MM.1S (cell line): Measurements from ENCODE around the gene ZNF827.

Experiments used
- DNase-seq: peaks from one replicate; pipeline ENCODE4 v3.0.0-alpha.2; 2015
- H2AFZ ChIP-seq: fragments of 300-600 bp; sonication (generic); 2 replicates; pipeline ENCODE4 v1.6.0; 2016; ENCODE audit warnings: antibody characterized with exemption, low read length
- H3F3A ChIP-seq: fragments of 300-600 bp; sonication (generic); 2 replicates; pipeline ENCODE4 v1.6.1; 2016; ENCODE audit warnings: mild to moderate bottlenecking, antibody characterized with exemption, low read length, moderate library complexity, mixed read lengths; ENCODE audit not compliant: insufficient read depth
- H3K27ac ChIP-seq: fragments of 300-600 bp; sonication (generic); 2 replicates; pipeline ENCODE4 v1.5.1; 2016; ENCODE audit warnings: mild to moderate bottlenecking, low read length
- H3K27me3 ChIP-seq: fragments of 300-600 bp; sonication (generic); replicated peaks from 2 replicates; pipeline ENCODE4 v1.6.0; 2016; ENCODE audit warnings: low read length; ENCODE audit not compliant: insufficient read depth
- H3K36me3 ChIP-seq: fragments of 300-600 bp; sonication (generic); replicated peaks from 2 replicates; pipeline ENCODE4 v1.6.1; 2016; ENCODE audit warnings: mild to moderate bottlenecking, low read length, mixed read lengths; ENCODE audit not compliant: insufficient read depth
- H3K4me1 ChIP-seq: fragments of 300-600 bp; sonication (generic); 2 replicates; pipeline ENCODE4 v1.6.1; 2016; ENCODE audit warnings: low read length, mixed read lengths
- H3K4me2 ChIP-seq: fragments of 300-600 bp; sonication (generic); 2 replicates; pipeline ENCODE4 v1.6.0; 2016; ENCODE audit warnings: low read depth, low read length
- H3K4me3 ChIP-seq: fragments of 300-600 bp; sonication (generic); 2 replicates; pipeline ENCODE4 v1.5.1; 2016; ENCODE audit warnings: low read length, mixed read lengths
- H3K79me2 ChIP-seq: fragments of 300-600 bp; sonication (generic); 2 replicates; pipeline ENCODE4 v1.6.1; 2016; ENCODE audit warnings: mixed run types, low read length, mixed read lengths
- H3K9ac ChIP-seq: fragments of 300-600 bp; sonication (generic); 2 replicates; pipeline ENCODE4 v1.6.1; 2016; ENCODE audit warnings: low read length, mixed read lengths
- H3K9me2 ChIP-seq: fragments of 300-600 bp; sonication (generic); replicated peaks from 2 replicates; pipeline ENCODE4 v1.6.1; 2016; ENCODE audit warnings: mild to moderate bottlenecking, low read length, mixed read lengths; ENCODE audit not compliant: insufficient read depth
- H3K9me3 ChIP-seq: fragments of 300-600 bp; sonication (generic); replicated peaks from 2 replicates; pipeline ENCODE4 v1.6.1; 2016; ENCODE audit warnings: mild to moderate bottlenecking, low read length, mixed read lengths; ENCODE audit not compliant: insufficient read depth
- H4K20me1 ChIP-seq: fragments of 300-600 bp; sonication (generic); 2 replicates; pipeline ENCODE4 v1.6.1; 2016; ENCODE audit warnings: mild to moderate bottlenecking, low read length, moderate library complexity, mixed read lengths; ENCODE audit not compliant: insufficient read depth
- CTCF ChIP-seq: fragments of 300-600 bp; sonication (generic); IDR thresholded peaks from 2 replicates; pipeline ENCODE4 v1.5.1; 2016; ENCODE audit warnings: antibody characterized with exemption, low read length, mixed read lengths
- EZH2 ChIP-seq: fragments of 300-600 bp; sonication (generic); optimal IDR thresholded peaks from 2 replicates; pipeline ENCODE3; 2017; ENCODE audit warnings: low read depth, mild to moderate bottlenecking, antibody characterized with exemption, low read length, mixed read lengths
- EZH2phosphoT487 ChIP-seq: fragments of 300-600 bp; sonication (generic); IDR thresholded peaks from 2 replicates; pipeline ENCODE4 v1.6.1; 2018; ENCODE audit warnings: antibody characterized with exemption, low read length

ZNF827 gene

GRCh38 chr4:145860897-145861296, 77.7 kb downstream of the ZNF827 start:
- Histone ChIP-seq H3K4me1 (peaks cover 14% of the 10 kb centered on the region), H3K9me3 (no peaks in the 10 kb centered on the region), H3K27me3 (no peaks in the 10 kb centered on the region), H3K4me2 (no peak overlapping the region), H3K36me3 (no peaks in the 10 kb centered on the region), H3K9ac (no peak overlapping the region), H3K4me3 (no peak overlapping the region), H4K20me1 (no peaks in the 10 kb centered on the region), H3K27ac (no peak overlapping the region), H3K9me2 (no peaks in the 10 kb centered on the region), H3K79me2 (no peaks in the 10 kb centered on the region), H2AFZ (no peak overlapping the region), H3F3A (no peaks in the 10 kb centered on the region)
- no peak for TF ChIP-seq EZH2phosphoT487
- no peak for TF ChIP-seq CTCF
- no peak for TF ChIP-seq EZH2
- no peak for DNase-seq

- DNase-seq: no peak
- Histone ChIP-seq H3K36me3 (no peaks in the 10 kb centered on the region), H2AFZ (no peak overlapping the region), H3K9ac (no peak overlapping the region), H3K9me2 (no peaks in the 10 kb centered on the region), H3K9me3 (no peaks in the 10 kb centered on the region), H3K4me3 (no peak overlapping the region), H3K27ac (no peak overlapping the region), H3K27me3 (no peaks in the 10 kb centered on the region), H3K79me2 (no peaks in the 10 kb centered on the region), H3K4me2 (no peak overlapping the region), H3K4me1 (peaks cover 9% of the 10 kb centered on the region), H4K20me1 (no peaks in the 10 kb centered on the region), H3F3A (no peaks in the 10 kb centered on the region)
- no peak for TF ChIP-seq EZH2
- TF ChIP-seq CTCF: no peak
- TF ChIP-seq EZH2phosphoT487: no peak
Measured at GRCh38 chr4:145860446-145860845, 78.2 kb downstream of the ZNF827 start.

- Histone ChIP-seq H2AFZ (no peak overlapping the region), H3F3A (no peaks in the 10 kb centered on the region), H3K4me2 (no peak overlapping the region), H3K4me1 (peaks cover 4% of the 10 kb centered on the region; the same call in 1 of the 2 replicates), H3K9me3 (no peaks in the 10 kb centered on the region), H3K27ac (no peak overlapping the region), H3K9ac (no peak overlapping the region), H4K20me1 (no peaks in the 10 kb centered on the region), H3K27me3 (no peaks in the 10 kb centered on the region), H3K79me2 (no peaks in the 10 kb centered on the region), H3K4me3 (no peak overlapping the region), H3K36me3 (no peaks in the 10 kb centered on the region), H3K9me2 (no peaks in the 10 kb centered on the region)
- TF ChIP-seq CTCF (no peak), EZH2phosphoT487 (no peak), EZH2 (no peak)
- no peak for DNase-seq
Measured at GRCh38 chr4:145859926-145860325, 78.7 kb downstream of the ZNF827 start.
